ENCODE results near the gene VOPP1.
"Not testable (repeated sequence)": the region's sequence is repeated elsewhere in the genome, so short reads cannot be mapped to it uniquely, and the experiment has no call there.

Gene VOPP1

DNA sequence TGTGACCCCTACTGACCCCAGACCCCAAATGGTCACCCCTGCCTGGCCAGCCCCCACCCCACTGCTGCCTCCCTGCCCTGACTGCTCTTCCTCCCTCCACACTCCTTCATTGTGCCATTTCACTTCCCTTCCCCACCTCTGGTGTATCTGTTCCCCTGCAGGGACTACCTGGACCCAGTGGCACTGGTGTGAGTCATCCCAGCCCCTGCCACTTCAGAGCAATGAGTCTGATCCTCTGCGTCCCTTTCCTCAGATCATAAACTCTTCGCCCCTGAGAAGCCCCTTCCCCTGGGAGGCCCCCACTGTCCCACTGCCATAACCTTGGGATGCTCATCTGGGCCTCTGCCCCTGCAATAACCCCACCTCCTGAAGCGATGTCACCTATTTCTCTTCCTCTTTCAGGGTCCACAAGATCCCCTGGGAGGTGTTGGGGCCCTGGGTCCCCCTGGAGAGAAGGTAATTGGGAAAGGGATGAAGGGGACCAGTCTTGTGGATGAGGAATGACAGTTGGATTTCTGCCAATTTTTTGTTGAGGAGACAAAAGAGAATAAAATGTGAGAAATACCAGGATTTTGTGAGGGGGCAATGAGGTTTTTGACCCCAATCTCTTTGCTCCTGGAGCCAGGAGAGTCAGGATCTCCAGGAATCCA is 19.1 kb upstream of the VOPP1 start:
- Histone ChIP-seq H3K9ac (ENCODE audit: low read depth, low read length) (no peak overlapping the region), H3K4me1 (ENCODE audit: insufficient read depth, low read length) (no peaks in the 10 kb centered on the region; the same call in 1 of the 2 replicates), H3K36me3 (ENCODE audit: insufficient read depth, low read length) (no peaks in the 10 kb centered on the region), H3K9me3 (ENCODE audit: control insufficient read depth, insufficient read depth, low read length) (no peaks in the 10 kb centered on the region)

DNA sequence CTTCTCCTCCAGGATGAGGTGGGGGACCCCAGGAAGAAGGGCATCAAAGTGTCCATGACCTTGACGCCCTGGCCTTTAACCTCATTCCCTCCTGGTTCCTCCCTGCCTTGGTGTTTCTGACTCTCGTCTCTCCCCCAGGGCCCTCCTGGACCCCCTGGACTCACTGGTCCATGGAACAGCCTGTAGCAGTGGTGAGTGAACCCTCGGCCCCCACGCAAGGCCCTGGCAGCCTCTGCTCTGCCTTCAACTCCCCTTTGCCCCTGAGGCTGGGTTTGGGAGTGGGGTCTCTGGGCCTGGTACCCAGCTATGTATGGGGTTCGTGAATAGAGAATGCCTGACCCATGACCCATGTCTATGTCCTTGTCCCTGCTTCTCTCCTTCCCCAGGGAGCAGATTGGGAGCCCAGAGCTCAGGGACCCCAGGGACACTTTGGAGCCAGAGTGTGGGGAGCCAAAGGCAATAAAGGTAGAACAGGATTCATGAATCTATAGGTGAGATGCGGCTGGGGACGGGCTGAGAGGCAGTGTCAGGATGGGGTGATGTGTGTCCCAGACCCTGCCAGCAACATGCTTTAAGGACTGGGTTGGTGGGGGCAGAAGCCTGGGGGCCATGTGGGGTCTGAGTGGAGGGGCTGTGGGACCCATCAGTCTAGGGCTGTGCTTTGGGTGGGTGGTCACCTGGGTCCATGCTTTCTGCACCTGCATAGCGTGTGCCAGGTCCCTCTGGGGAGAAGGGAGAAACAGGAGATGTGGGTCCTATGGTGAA is 18.4 kb upstream of the VOPP1 start:
- H3K9me3 ChIP-seq (ENCODE audit: control insufficient read depth, insufficient read depth, low read length): no peaks in the 10 kb centered on the region
- H3K36me3 ChIP-seq (ENCODE audit: insufficient read depth, low read length): no peaks in the 10 kb centered on the region
- H3K4me1 ChIP-seq (ENCODE audit: insufficient read depth, low read length): no peaks in the 10 kb centered on the region; the same call in 1 of the 2 replicates
- H3K9ac ChIP-seq (ENCODE audit: low read depth, low read length): no peak overlapping the region

DNA sequence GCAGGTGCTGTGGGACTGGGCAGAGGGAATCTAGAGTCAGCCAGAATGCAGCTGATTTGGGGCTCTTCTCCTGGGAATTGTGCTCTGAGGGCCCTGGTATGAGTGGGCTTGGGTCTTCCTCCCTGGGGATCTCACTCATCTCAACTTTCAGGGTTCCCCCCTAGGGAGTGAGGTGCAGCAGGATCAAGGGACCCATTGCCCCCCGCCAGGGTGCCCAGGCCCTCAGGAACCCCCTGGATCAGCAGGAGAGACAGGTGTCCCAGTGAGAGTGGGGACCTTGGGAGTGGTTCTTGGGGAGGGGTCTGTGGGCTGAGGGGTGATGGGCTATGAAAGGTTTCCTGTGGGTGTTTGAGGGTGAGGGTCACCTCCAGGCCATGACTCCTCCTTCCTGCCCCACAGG is 17.6 kb upstream of the VOPP1 start:
- Histone ChIP-seq H3K4me1 (ENCODE audit: insufficient read depth, low read length) (no peaks in the 10 kb centered on the region; the same call in 1 of the 2 replicates), H3K9me3 (ENCODE audit: control insufficient read depth, insufficient read depth, low read length) (no peaks in the 10 kb centered on the region), H3K36me3 (ENCODE audit: insufficient read depth, low read length) (no peaks in the 10 kb centered on the region), H3K9ac (ENCODE audit: low read depth, low read length) (no peak overlapping the region)

DNA sequence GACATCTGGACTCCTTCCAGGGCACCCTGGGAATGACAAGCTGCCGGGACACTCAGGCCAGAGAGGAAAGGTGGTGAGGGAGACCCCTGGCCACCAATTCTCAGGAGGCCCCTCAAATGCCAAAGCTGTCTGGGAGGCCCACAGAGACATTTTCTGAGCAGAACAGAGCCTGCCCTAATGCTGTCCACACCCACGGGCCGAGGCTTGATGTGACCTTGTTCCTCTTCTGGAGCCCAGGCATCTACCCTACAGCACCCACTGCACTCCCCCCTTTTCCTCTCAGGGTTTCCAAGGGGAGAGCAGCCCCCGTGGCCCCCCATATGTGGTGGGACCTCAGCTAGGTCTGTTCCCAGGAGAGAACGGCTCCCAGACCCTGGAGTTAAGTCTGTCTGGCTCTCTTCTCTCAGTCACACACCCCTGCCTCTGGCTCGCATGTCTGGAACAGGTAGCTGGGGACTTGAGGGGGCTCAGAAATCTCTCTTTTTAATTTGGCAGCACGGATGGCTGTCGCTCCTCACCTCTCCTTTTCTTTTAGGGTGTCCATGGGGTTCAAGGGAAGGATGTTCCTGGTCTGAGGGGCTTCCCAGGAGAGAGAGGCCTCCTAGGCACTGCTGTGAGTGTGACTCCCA is 16.8 kb upstream of the VOPP1 start:
- Histone ChIP-seq H3K4me1 (ENCODE audit: insufficient read depth, low read length) (no peaks in the 10 kb centered on the region; the same call in 1 of the 2 replicates), H3K9me3 (ENCODE audit: control insufficient read depth, insufficient read depth, low read length) (no peaks in the 10 kb centered on the region), H3K36me3 (ENCODE audit: insufficient read depth, low read length) (no peaks in the 10 kb centered on the region), H3K9ac (ENCODE audit: low read depth, low read length) (no peak overlapping the region)

DNA sequence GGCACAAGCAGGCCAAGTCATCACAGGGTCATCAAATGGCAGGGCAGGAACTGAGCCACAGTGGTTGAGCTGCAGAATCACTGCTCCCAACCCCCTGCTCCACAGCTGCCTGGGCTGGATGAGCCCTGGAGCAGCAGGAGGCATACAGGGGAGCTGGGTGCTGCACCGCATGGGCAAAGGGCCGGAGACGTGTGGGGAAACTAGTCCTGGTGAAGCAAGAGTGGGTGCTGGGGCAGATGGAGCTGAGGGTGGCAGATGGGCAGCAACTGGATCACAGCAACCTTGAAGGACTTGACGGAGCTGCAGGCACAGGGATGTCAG is 16.0 kb upstream of the VOPP1 start:
- Histone ChIP-seq H3K9ac (ENCODE audit: low read depth, low read length) (no peak overlapping the region), H3K4me1 (ENCODE audit: insufficient read depth, low read length) (no peaks in the 10 kb centered on the region), H3K36me3 (ENCODE audit: insufficient read depth, low read length) (no peaks in the 10 kb centered on the region), H3K9me3 (ENCODE audit: control insufficient read depth, insufficient read depth, low read length) (peaks cover 3% of the 10 kb centered on the region; the same call in 1 of the 2 replicates)

DNA sequence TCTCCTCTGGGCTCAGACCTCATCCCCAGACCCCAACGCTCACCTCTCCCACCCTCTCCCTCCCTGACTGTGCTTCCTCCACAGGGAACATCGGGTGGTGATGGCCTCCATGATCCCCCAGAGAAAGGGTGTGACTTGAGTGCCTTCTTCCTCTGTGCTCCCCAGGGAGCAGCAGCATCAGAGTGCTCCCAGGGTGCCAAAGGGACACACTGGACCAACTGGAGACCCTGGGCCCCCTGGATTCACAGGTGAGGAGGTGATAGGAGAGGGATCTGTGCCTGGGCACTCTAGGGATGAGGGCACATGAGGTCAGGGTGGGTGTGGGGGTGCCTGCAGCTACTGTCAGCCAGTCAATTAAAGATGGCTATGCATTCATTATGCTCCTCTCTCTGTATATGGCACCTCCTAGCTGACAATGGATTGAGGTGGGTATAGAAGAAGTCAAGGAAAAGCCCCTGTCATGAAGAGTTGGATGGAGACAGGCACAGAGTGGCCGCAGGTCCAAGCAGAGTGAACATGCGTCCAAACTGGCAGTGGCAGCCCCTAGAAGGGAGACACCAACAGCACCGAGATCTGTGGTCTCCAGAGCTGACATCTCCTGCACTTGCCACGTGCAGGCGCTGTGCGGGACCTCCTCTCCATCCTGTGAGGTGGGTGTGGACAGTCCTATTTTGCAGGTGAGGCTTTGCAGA is 15.5 kb upstream of the VOPP1 start:
- peaks cover 7% of the 10 kb centered on the region; the same call in 1 of the 2 replicates for H3K9me3 ChIP-seq (ENCODE audit: control insufficient read depth, insufficient read depth, low read length)
- H3K9ac ChIP-seq (ENCODE audit: low read depth, low read length): no peak overlapping the region
- no peaks in the 10 kb centered on the region for H3K4me1 ChIP-seq (ENCODE audit: insufficient read depth, low read length)
- H3K36me3 ChIP-seq (ENCODE audit: insufficient read depth, low read length): no peaks in the 10 kb centered on the region

DNA sequence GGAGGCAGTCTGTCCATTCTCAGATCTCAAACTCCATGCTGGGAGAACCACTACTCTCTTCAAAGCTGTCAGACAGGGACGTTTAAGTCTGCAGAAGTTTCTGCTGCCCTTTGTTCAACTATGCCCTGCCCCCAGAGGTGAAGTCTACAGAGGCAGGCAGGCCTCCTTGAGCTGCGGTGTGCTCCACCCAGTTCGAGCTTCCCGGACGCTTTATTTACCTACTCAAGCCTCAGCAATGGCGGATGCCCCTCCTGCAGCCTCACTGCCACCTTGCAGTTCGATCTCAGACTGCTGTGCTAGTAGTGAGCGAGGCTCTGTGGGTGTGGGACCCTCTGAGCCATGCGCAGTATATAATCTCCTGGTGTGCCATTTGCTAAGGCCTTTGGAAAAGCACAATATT is 10.4 kb upstream of the VOPP1 start:
- H3K4me1 ChIP-seq (ENCODE audit: insufficient read depth, low read length); H3K9ac ChIP-seq (ENCODE audit: low read depth, low read length); H3K36me3 ChIP-seq (ENCODE audit: insufficient read depth, low read length); H3K9me3 ChIP-seq (ENCODE audit: control insufficient read depth, insufficient read depth, low read length): not testable (repeated sequence)

DNA sequence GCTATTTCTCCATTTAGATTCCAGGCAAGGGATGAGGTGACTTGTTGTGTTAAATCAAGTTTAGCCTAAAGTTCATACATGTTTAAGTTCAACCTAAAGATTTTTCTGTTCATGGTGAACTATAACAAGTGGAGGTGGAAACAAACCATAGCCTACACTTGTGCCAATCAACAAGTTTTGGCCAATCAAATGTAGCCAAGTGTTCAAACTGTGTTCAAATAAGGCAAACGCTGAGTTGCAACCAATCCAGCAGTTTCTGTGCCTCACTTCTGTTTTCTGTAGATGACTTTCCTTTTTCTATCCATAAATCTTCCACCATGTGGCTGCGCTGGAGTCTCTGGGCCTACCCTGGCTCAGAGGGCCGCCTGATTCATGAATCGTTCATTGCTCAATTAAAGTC is 4.5 kb upstream of the VOPP1 start:
- peaks cover 10% of the 10 kb centered on the region for H3K4me1 ChIP-seq (ENCODE audit: insufficient read depth, low read length)
- no peak overlapping the region for H3K9ac ChIP-seq (ENCODE audit: low read depth, low read length)
- H3K36me3 ChIP-seq (ENCODE audit: insufficient read depth, low read length): no peaks in the 10 kb centered on the region
- no peaks in the 10 kb centered on the region for H3K9me3 ChIP-seq (ENCODE audit: control insufficient read depth, insufficient read depth, low read length)

DNA sequence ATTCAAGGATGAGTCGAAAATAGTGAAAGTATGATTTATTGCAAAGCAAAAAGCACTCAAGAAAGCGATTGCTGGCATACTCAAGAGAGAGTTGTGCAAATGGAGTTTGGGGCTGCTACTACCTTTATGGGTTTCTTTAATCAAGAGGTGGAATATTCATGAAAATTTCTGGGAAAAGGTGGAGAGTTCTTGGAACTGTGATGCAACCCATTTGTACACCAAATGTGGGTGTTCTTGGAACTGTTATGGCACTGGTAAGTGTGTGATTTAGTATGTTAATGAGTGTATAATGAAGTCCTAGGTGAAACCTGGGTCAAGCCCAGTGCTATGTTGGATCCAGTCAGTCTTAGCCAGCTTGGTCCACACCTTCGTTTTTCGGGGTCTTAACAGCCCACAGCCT is 3.4 kb upstream of the VOPP1 start:
- peaks cover 10% of the 10 kb centered on the region for H3K4me1 ChIP-seq (ENCODE audit: insufficient read depth, low read length)
- no peaks in the 10 kb centered on the region for H3K36me3 ChIP-seq (ENCODE audit: insufficient read depth, low read length)
- H3K9ac ChIP-seq (ENCODE audit: low read depth, low read length): no peak overlapping the region
- no peaks in the 10 kb centered on the region for H3K9me3 ChIP-seq (ENCODE audit: control insufficient read depth, insufficient read depth, low read length)

DNA sequence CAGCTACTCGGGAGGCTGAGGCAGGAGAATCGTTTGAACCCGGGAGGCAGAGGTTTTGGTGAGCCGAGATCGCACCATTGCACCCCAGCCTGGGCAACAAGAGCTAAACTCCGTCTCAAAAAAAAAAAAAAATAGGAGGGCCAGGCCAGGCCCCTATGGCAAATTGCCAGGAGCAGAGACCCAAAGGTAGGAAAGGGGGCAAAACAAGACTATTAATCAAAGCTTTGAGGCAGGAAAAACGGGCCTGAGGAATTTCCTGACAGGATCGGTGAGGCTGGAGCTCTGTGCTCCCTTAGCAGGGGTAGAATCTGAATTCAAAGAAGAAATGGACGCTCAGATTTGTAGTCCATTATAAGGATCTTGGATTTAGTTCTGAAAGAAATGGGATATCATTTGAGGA is 2.8 kb upstream of the VOPP1 start:
- Histone ChIP-seq H3K9me3 (ENCODE audit: control insufficient read depth, insufficient read depth, low read length) (no peaks in the 10 kb centered on the region), H3K4me1 (ENCODE audit: insufficient read depth, low read length) (peaks cover 13% of the 10 kb centered on the region), H3K9ac (ENCODE audit: low read depth, low read length) (no peak overlapping the region), H3K36me3 (ENCODE audit: insufficient read depth, low read length) (no peaks in the 10 kb centered on the region)

DNA sequence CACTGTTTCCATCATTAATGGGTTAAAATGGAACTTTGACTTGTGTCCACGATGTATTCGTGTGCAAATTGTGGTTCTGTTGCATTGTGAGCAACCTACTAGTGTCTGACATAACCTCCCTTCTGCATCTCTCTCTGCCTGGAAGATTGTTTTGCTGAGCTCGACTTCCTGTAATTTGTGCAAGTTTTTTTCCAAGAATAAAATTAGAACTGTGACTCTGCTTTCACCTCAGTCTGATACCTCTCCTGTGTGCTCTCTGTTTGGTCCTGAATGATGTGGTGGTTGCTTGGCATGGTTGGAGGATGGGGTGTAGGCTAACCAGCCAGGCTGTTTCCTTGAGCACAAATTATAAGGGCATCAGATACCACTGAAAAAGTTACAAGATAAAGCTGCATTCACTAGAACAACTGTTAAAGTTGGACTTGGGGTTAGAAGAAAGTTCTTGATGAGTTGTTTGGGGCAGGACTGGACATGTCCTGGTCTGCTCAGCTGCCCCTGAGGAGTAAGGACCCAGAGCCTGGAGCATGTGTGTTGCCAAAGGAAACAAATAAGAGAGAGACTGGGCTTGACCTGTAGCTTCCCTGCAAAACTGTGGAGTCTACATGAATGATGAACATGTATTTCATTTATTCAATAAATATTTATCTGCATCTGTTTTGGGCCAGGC is 1.9 kb upstream of the VOPP1 start:
- Histone ChIP-seq H3K9me3 (ENCODE audit: control insufficient read depth, insufficient read depth, low read length) (no peaks in the 10 kb centered on the region), H3K36me3 (ENCODE audit: insufficient read depth, low read length) (no peaks in the 10 kb centered on the region), H3K4me1 (ENCODE audit: insufficient read depth, low read length) (peaks cover 22% of the 10 kb centered on the region), H3K9ac (ENCODE audit: low read depth, low read length) (no peak overlapping the region)

DNA sequence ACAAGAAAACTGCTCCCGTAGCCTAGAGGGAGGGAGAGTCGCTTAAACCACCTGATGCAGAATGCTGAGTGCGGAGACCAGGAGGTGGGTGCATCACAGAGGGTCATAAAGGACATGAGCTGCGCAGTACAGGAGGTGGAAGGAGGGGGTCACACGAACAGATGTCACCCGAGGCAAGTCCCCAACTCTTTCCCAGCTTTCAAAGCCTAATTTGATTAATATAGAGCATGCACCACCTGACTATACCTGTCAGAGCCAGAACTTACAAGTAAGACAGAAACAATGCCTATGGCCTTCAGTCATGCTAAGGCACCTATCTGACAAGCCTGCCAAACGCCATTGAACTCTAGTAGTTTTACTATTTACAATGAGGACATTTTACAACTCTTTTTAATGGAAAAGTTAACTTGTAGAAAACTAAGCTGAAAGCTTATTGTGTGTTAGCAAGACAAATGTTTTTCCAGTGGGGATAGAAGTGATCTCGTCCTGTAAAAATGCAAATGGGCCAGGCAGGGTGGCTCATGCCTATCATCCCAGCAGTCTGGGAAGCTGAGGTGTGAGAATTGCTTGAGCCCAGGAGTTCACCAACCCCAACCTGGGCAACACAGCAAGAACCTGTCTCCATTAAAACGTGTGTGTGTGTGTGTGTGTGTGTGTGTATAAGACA is 1.1 kb upstream of the VOPP1 start:
- Histone ChIP-seq H3K36me3 (ENCODE audit: insufficient read depth, low read length) (no peaks in the 10 kb centered on the region), H3K9me3 (ENCODE audit: control insufficient read depth, insufficient read depth, low read length) (no peaks in the 10 kb centered on the region), H3K9ac (ENCODE audit: low read depth, low read length) (peak overlapping the region; percentile 82; the same call in 1 of the 2 replicates), H3K4me1 (ENCODE audit: insufficient read depth, low read length) (peaks cover 30% of the 10 kb centered on the region)

DNA sequence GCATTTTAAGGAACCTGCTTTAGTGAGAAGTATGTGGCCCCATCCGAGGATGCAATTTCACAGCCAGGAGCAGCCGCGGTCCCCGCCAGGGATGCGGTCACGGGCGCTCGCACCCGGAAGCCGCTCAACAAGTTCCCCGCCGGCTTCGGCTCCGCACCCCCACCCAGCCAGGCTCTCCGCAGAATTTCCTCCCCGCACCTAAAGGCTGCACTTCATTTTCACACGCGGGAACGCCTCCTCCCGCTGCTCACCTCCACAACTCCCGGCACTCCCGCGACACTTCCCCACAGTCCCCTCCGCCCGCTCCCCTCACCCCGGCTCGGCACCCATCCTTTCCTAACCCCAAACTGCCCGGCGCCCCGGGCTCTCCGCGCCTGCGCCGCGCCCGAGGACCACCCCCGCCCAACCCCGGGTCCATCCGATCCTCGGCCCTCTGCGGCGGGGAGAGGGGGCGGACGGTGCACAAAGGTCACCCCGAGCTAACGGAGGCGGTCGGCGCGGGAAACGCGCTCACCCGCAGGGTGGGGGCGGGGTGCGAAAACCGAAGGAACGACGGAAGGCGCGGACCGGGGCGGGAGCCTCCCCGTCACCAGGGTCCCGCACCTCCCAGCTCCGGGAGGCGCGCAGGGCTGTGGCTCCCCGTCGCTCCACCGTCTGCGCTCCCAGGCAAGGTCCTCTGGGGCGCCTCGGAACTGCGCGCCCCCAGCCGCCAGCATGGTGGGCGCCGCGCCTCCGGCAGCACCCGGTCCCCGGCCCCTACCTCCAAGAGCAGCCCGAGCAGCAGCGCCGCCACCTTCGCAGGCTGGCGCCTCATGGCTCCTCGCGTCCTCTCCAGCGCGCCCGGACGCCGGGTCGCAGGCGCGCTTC is 558 bp downstream of the VOPP1 start:
- peaks cover 36% of the 10 kb centered on the region for H3K4me1 ChIP-seq (ENCODE audit: insufficient read depth, low read length)
- H3K36me3 ChIP-seq (ENCODE audit: insufficient read depth, low read length): no peaks in the 10 kb centered on the region
- no peaks in the 10 kb centered on the region for H3K9me3 ChIP-seq (ENCODE audit: control insufficient read depth, insufficient read depth, low read length)
- H3K9ac ChIP-seq (ENCODE audit: low read depth, low read length): peak overlapping the region; percentile 81
